GM19324 (cell line): ENCODE results near the gene SHMT2.

Source experiments
- ATAC-seq: cut with Tn5 transposase; IDR thresholded peaks from one replicate; pipeline ENCODE4 v1.9.1; 2021; ENCODE audit warnings: mild to moderate bottlenecking, moderate library complexity; ENCODE audit not compliant: unreplicated experiment, low FRiP score

SHMT2 gene

GRCh38 chr12:57224973-57225679 is 4.4 kb upstream of the SHMT2 start:
- no peak for ATAC-seq

- no peak for ATAC-seq
Measured at GRCh38 chr12:57225680-57226210, 3.8 kb upstream of the SHMT2 start.

- no peak for ATAC-seq
Measured at GRCh38 chr12:57226588-57227314, 2.8 kb upstream of the SHMT2 start.

- ATAC-seq = no peak
Measured at GRCh38 chr12:57227315-57228115, 2.0 kb upstream of the SHMT2 start.

GRCh38 chr12:57229046-57229633 is 371 bp upstream of the SHMT2 start:
- ATAC-seq = no peak

GRCh38 chr12:57230381-57231155 is 1.1 kb downstream of the SHMT2 start:
- ATAC-seq = no peak

GRCh38 chr12:57231276-57232021 is 1.9 kb downstream of the SHMT2 start:
- ATAC-seq = no peak

- ATAC-seq = no peak
Measured at GRCh38 chr12:57232156-57232756, 2.7 kb downstream of the SHMT2 start.

- ATAC-seq = no peak
Measured at GRCh38 chr12:57233357-57234232, 4.1 kb downstream of the SHMT2 start.

- no peak for ATAC-seq
Measured at GRCh38 chr12:57234233-57234570, 4.7 kb downstream of the SHMT2 start.

- ATAC-seq = no peak
Measured at GRCh38 chr12:57234571-57235016, 5.1 kb downstream of the SHMT2 start.

- ATAC-seq = no peak
Measured at GRCh38 chr12:57235017-57235727, 5.7 kb downstream of the SHMT2 start.

- ATAC-seq = no peak
Measured at GRCh38 chr12:57235728-57236131, 6.2 kb downstream of the SHMT2 start.

GRCh38 chr12:57236201-57236924 is 6.9 kb downstream of the SHMT2 start:
- ATAC-seq = no peak

- ATAC-seq = no peak
Measured at GRCh38 chr12:57236925-57237595, 7.5 kb downstream of the SHMT2 start.

- ATAC-seq = no peak
Measured at GRCh38 chr12:57237596-57237931, 8.1 kb downstream of the SHMT2 start.
